Measurements from ENCODE around the gene SCYL1.
"Not testable (repeated sequence)": the region's sequence is repeated elsewhere in the genome, so short reads cannot be mapped to it uniquely, and the experiment has no call there.

DNA sequence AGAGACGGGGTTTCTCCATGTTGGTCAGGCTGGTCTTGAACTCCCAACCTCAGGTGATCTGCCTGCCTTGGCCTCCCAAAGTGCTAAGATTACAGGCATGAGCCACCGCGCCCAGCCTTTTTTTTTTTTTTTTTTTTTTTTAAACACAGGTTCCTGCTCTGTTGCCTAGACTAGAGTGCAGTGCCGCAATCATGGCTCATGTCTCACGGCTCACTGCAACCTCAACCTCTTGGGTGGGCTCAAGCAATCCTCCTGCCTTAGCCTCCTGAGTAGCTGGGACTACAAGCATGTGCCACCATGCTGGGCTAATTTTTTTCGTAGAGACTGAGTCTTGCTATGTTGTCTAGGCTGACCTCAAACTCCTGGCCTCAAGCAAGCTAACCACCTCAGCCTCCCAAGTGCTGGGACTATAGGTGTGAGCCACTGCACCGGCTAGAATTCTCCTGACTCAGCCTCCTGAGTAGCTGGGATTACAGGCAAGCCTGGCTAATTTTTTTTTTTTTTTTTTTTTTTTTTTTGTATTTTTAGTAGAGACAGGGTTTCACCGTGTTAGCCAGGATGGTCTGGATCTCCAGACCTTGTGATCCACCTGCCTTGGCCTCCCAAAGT lies 5.8 kb upstream of the SCYL1 start:
- not testable (repeated sequence) for TF ChIP-seq CREB1 (CRISPR knock-in tag; IDR thresholded peaks at IDR 0.05; ENCODE audit: low read depth); POLR2AphosphoS5 (IDR thresholded peaks at IDR 0.05; ENCODE audit: low read depth); EZH2 (IDR thresholded peaks at IDR 0.05; ENCODE audit: low read depth, unreplicated experiment); EZH2phosphoT487 (IDR thresholded peaks at IDR 0.05; ENCODE audit: unreplicated experiment); STAT1 (IDR thresholded peaks at IDR 0.05; ENCODE audit: unreplicated experiment)
- TF ChIP-seq, protein P1, sequence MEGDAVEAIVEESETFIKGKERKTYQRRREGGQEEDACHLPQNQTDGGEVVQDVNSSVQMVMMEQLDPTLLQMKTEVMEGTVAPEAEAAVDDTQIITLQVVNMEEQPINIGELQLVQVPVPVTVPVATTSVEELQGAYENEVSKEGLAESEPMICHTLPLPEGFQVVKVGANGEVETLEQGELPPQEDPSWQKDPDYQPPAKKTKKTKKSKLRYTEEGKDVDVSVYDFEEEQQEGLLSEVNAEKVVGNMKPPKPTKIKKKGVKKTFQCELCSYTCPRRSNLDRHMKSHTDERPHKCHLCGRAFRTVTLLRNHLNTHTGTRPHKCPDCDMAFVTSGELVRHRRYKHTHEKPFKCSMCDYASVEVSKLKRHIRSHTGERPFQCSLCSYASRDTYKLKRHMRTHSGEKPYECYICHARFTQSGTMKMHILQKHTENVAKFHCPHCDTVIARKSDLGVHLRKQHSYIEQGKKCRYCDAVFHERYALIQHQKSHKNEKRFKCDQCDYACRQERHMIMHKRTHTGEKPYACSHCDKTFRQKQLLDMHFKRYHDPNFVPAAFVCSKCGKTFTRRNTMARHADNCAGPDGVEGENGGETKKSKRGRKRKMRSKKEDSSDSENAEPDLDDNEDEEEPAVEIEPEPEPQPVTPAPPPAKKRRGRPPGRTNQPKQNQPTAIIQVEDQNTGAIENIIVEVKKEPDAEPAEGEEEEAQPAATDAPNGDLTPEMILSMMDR (conservative IDR thresholded peaks at IDR 0.05; ENCODE audit: low read depth in 2 of 2), result not testable (repeated sequence)
- TF ChIP-seq, protein P2, sequence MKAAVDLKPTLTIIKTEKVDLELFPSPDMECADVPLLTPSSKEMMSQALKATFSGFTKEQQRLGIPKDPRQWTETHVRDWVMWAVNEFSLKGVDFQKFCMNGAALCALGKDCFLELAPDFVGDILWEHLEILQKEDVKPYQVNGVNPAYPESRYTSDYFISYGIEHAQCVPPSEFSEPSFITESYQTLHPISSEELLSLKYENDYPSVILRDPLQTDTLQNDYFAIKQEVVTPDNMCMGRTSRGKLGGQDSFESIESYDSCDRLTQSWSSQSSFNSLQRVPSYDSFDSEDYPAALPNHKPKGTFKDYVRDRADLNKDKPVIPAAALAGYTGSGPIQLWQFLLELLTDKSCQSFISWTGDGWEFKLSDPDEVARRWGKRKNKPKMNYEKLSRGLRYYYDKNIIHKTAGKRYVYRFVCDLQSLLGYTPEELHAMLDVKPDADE (IDR thresholded peaks at IDR 0.05), result not testable (repeated sequence)
- TF ChIP-seq, protein P3, sequence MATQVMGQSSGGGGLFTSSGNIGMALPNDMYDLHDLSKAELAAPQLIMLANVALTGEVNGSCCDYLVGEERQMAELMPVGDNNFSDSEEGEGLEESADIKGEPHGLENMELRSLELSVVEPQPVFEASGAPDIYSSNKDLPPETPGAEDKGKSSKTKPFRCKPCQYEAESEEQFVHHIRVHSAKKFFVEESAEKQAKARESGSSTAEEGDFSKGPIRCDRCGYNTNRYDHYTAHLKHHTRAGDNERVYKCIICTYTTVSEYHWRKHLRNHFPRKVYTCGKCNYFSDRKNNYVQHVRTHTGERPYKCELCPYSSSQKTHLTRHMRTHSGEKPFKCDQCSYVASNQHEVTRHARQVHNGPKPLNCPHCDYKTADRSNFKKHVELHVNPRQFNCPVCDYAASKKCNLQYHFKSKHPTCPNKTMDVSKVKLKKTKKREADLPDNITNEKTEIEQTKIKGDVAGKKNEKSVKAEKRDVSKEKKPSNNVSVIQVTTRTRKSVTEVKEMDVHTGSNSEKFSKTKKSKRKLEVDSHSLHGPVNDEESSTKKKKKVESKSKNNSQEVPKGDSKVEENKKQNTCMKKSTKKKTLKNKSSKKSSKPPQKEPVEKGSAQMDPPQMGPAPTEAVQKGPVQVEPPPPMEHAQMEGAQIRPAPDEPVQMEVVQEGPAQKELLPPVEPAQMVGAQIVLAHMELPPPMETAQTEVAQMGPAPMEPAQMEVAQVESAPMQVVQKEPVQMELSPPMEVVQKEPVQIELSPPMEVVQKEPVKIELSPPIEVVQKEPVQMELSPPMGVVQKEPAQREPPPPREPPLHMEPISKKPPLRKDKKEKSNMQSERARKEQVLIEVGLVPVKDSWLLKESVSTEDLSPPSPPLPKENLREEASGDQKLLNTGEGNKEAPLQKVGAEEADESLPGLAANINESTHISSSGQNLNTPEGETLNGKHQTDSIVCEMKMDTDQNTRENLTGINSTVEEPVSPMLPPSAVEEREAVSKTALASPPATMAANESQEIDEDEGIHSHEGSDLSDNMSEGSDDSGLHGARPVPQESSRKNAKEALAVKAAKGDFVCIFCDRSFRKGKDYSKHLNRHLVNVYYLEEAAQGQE (IDR thresholded peaks at IDR 0.05; ENCODE audit: unreplicated experiment), result not testable (repeated sequence)
